Brain microvascular endothelial cell (primary cell): Measurements from ENCODE around the gene HOXD13.

ENCODE experiments used
- DNase-seq: peaks from one replicate; pipeline ENCODE4 v3.0.0-alpha.2; 2020
- H3K27ac ChIP-seq: fragments of 250-450 bp; sonication (Bioruptor Pico); 2 replicates; pipeline ENCODE4 v1.5.1; 2020; ENCODE audit warnings: mild to moderate bottlenecking, moderate library complexity
- H3K27me3 ChIP-seq: fragments of 250-450 bp; sonication (Bioruptor Pico); replicated peaks from 2 replicates; pipeline ENCODE4 v1.5.1; 2020; ENCODE audit warnings: mild to moderate bottlenecking
- H3K36me3 ChIP-seq: fragments of 250-450 bp; sonication (Bioruptor Pico); replicated peaks from 2 replicates; pipeline ENCODE4 v1.5.1; 2020; ENCODE audit warnings: mild to moderate bottlenecking
- H3K4me3 ChIP-seq: 2 replicates; pipeline ENCODE4 v1.5.1; 2011; ENCODE audit warnings: low read depth, mild to moderate bottlenecking, control low read depth, low read length, moderate library complexity
- CTCF ChIP-seq: IDR thresholded peaks from 2 replicates; pipeline ENCODE4 v1.5.1; 2011; ENCODE audit warnings: low read depth, mild to moderate bottlenecking, moderate library complexity, low read length, control low read depth, inconsistent platforms; ENCODE audit errors: missing control alignments
- in situ Hi-C: cut with HindIII; loops from 2 replicates; pipeline ENCODE4 v1.10.0; 2017; ENCODE audit warnings: low sequenced_read_pairs, low pct_ligation_motif_present

The HOXD13 gene

GRCh38 chr2:176120364-176121189 lies 28.1 kb downstream of the HOXD13 start:
- Histone ChIP-seq H3K27ac (no peak overlapping the region), H3K36me3 (no peaks in the 10 kb centered on the region), H3K27me3 (peaks cover 98% of the 10 kb centered on the region), H3K4me3 (no peak overlapping the region)
- in situ Hi-C loops: no loop called here
- no peak for TF ChIP-seq CTCF
- DNase-seq: no peak

- in situ Hi-C loops: no loop called here
- no peak for TF ChIP-seq CTCF
- Histone ChIP-seq H3K36me3 (no peaks in the 10 kb centered on the region), H3K4me3 (no peak overlapping the region), H3K27ac (no peak overlapping the region), H3K27me3 (peaks cover 98% of the 10 kb centered on the region)
- no peak for DNase-seq
Measured at GRCh38 chr2:176121190-176122051, 28.9 kb downstream of the HOXD13 start.

GRCh38 chr2:176122052-176122682 lies 29.6 kb downstream of the HOXD13 start:
- no peak overlapping the region for H3K4me3 ChIP-seq

GRCh38 chr2:176122683-176123410 lies 30.3 kb downstream of the HOXD13 start, which contains the start of gene HOXD9:
TSS of gene HOXD9 (plus strand) at chr2:176122719. CDS start at chr2:176122769, 50 bp downstream.
- Histone ChIP-seq H3K27ac (no peak within 1 kb of the TSS), H3K4me3 (no peak within 1 kb of the TSS), H3K27me3 (peaks cover 92% of the 10 kb centered on the region), H3K36me3 (no peaks in the 10 kb centered on the region)
- DNase-seq: no peak
- in situ Hi-C loops: no loop called here
- no peak for TF ChIP-seq CTCF

More at GRCh38 chr2:176122052-176122682, 29.6 kb downstream of the HOXD13 start:
- in situ Hi-C loops: no loop called here
- TF ChIP-seq CTCF: no peak
- Histone ChIP-seq H3K27me3 (peaks cover 93% of the 10 kb centered on the region), H3K27ac (no peak overlapping the region), H3K36me3 (no peaks in the 10 kb centered on the region)
- no peak for DNase-seq

- Histone ChIP-seq H3K4me3 (no peak overlapping the region), H3K27ac (no peak overlapping the region), H3K27me3 (peaks cover 92% of the 10 kb centered on the region), H3K36me3 (no peaks in the 10 kb centered on the region)
- no peak for TF ChIP-seq CTCF
- in situ Hi-C loops: no loop called here
- DNase-seq: no peak
Measured at GRCh38 chr2:176123411-176124109, 31.0 kb downstream of the HOXD13 start.
